ENCODE results near the gene WDPCP.

- TF ChIP-seq CTCF (conservative IDR thresholded peaks at IDR 0.05) (no peak), ZFX (IDR thresholded peaks at IDR 0.05) (no peak)
These were observed 122.6 kb downstream of the WDPCP start for GRCh38 chr2:63465633-63466032.
